Measurements from ENCODE around the gene AMFR.

DNA sequence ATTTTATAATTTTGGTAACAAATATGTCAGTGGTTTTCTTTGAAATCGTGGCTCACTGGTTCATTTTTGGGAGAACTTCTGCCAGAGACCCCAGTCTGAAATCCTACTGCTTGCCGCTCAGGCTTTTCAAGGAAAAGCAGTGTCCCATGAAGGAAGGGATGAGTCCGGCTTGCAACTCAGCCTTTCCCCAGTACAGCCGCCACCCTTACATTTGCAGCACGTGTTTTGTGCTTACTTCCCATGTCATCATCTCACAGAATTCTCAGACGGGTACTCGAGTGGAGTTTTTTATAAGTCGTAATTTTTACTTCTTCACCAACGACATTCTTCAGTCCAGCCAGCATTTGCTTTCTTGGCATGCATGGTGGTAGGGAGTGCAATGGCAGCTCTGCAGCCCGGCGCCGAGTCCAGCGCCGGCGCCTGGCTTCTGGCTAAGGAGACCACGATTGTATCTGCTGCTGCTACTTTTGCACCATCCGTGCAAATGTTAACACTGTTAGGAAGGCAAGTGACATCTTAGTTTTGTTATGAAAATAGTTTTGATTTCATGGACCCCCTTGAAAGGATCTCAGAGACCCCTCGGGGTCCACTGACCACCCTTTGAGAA lies 111.0 kb downstream of the AMFR start:
- TF ChIP-seq EZH2 (IDR thresholded peaks at IDR 0.05; ENCODE audit: borderline replicate concordance, low read length): no peak
- no peak for TF ChIP-seq CTCF (IDR thresholded peaks at IDR 0.05; ENCODE audit: low read length)
